Limb (tissue), 2 donors: ENCODE data around the gene PDLIM4.

Experiments
- DNase-seq, 2 donors: peaks; one replicate each; pipeline ENCODE4 v3.0.0-alpha.2; 2016; ENCODE audit errors: extremely low spot score in 2 of 2

Gene PDLIM4

GRCh38 chr5:132253452-132254320 lies 3.8 kb upstream of the PDLIM4 start:
- no peak for DNase-seq

DNA sequence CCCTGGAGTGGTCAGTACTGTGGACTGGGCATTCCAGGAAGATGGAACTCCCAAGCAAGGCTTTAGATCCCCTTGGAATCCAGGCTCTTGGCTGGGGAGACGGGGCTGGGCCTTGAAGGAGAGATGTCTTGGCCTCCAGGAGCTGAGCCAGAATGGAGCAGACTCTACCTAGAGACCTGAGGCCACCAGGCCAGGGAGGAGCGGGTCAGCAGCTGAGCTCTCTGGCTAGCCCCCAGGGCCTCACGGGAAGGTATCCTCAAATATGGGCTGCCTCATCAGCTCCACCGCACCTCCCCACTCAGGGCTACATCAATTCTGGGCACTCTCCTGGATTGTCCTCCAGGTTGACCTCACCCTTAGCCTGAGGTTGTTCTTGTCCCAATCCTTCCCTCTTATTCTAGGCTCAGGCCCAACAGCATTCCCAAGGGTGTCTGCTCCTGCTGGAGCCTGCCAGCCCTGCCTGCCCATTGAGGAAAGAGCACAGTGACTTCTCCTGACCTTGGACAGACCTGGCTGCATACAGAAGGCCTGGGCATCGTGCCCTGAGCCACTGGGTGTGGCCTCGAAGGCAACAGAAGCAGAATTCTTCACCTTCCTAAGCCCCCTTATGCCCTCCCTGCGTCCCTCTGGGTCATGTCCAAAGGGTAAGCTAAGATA lies 3.0 kb upstream of the PDLIM4 start:
- no peak for DNase-seq

DNA sequence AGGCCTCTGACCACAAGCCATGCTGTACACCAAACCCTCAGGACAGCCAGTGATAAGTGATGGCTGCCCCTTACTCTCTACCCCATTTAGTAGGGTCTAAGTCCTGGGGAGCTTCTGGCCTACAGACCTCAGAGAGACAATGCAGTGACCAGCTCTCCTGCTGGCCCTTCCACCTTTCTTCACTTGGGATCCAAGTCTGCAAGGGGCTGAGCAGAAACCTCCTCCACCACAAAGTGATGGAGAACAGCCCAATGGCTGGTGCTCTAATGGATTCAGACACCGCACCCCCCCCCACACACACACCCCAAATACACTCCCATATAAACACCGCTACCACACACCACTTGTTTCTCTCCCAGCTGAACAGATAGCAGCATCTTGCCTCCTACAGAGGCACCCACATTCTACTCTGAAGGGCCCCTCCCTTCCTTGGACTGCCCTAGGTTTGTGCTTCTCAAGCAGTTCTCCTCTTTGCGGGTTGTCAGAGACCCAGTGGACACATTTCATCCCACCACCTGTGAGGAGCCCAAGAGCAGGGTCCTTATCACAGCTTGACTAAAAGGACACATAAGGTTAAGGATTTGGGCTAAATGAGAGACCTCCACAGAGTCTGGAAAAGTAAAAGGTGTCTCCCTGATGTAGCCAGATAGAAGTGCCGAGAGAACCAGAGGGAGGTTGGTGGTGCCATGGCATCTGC lies 1.3 kb upstream of the PDLIM4 start:
- no peak for DNase-seq

- no peak for DNase-seq
Observed at GRCh38 chr5:132256783-132257130, 739 bp upstream of the PDLIM4 start.

DNA sequence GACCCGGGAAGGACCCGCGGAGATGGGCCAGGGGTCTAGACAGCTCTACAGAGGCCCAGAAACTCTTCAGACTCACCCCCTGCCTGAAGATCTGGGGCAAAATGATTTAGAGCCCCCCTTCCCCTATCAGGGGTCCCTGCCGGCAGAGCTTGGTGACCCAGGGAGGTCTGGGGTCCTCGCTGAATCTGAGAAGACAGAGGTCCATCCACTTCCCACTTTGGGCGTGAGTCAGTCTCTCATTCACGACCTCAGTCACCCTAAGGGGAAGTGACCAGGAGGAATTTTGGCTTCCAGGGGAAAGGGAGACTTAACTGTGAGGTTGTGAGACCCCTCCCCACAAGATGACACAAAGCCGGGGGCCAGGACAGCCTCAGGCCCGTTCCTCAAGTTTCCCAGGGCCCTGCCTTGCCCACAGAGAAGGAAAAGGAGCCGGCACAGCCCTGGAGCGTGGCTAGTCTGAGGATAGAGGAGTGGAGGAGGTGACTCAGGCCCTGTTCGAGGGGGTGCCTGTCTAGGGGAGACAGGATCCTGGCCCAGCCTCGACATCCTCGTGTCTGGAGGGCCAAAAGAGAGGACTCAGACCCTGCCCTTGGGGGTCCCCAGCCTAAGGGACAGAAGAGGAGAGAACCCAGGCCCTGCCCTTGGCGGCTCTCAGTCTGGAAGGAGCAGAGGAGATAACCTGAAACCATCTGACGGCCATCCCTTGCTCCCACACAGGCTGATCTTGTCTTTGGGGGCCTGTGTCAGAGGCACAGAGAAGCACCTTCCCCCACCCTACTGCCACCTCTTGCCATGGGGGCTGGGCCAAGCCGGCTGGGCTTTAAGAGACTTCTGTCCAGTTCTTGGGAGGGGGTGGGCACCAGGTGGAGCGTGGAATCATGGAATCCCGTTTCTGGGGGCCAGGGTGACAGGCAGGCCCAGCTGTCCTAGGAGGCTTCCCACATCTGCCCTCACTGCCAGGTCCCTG lies 889 bp downstream of the PDLIM4 start:
- peak; percentile 48 to 58 for DNase-seq

- DNase-seq = peak; percentile 85
Observed at GRCh38 chr5:132259069-132259851, 1.8 kb downstream of the PDLIM4 start.

DNA sequence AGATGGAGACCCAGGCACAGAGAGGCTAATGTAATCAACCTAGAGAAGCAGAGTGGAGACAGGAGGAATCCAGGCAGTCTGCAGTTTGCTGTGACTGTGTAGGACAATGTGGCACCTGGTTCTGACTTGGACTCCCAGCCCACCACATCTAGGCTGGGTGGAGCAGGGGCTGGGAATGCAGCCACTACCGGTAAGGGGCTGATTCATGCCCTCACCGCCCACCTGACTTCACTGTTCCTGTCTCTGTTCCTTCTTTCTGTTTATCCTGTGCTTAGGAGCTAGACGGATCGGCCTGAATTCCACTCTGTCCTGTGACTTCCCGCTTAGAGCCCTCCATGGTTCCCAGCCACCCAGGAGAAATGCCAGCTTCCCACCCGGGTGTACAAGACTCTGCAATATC lies 2.6 kb downstream of the PDLIM4 start:
- no peak for DNase-seq

DNA sequence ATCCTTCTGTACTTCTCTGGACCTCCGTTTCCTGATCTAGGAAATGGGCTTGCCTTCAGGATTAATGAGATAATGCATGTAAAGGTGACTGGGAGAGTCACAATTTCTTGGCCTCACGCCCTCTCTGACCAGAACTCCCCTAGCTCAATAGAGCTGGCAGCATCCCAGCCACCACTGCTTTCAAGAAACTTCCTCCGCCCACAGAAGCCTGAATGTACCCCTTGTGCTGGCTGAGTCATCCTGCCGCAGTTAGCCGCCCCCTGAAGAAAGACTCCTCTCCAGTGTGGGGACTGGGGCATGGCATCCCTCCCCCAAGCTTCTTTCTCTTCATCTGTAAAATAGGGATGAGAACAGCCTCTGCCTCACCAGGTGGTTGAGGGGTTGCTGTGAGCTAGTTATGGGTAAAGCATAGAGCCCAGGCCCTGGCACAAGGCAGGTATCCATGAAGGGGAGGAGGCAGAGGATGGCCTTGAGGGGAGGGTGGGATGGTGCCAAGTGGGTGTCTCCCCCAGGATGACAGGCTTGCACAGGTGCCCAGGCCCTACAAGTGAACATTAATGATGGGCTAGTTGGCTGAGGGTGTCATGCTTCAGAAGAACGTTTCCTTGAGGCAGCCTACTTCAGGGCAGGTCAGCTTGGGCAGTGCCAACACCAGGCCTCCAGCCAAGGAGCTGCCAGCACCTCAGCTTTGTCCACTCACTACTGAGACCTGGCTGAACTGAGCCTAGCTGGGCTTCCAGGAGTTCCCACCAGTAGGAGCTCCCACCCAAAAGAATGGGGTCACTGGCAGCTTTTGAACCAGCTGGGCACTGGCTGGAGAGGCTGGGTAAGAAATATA lies 3.4 kb downstream of the PDLIM4 start:
- DNase-seq = no peak

DNA sequence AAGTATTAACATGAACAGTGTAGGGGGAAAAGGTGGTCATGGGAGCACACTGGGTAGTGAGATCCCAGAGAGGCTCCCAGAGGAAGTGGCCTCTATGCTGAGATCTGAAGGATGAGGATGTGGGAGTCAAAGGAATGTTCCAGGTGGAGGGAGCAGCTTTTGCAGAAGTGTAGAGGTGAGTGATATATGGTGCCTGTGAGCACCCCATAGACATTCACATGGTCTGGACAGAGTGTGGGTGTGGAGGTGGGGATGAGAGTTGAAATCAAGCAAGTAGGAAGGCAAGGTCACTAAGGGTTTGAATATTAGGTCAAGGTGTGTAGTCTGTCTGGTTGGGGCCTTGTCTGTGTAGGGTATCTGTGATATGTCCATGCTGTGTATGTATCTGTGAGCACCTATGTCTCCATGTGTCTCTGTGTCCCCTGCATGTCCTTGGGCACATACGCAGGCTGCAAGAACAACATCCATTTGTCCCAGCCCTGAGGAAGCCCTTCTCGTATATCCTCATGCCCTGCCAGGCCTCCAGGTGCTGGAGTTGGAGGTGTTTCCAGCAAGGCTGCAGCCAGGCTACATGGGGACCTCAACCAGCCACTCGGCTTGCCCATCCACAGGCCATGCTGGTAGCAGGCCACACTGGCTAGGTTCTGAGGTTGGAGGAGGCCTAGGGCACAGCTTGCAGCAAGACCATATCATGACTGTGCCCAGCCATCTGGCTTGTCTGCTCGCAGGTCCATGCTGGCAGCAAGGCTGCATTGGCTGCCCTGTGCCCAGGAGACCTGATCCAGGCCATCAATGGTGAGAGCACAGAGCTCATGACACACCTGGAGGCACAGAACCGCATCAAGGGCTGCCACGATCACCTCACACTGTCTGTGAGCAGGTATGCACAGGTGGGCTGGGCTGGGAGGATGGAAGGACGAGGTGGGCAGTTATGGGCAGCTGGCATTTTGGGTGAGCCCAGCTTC lies 4.7 kb downstream of the PDLIM4 start:
- no peak for DNase-seq

- no peak for DNase-seq
Observed at GRCh38 chr5:132262882-132263547, 5.5 kb downstream of the PDLIM4 start.

DNA sequence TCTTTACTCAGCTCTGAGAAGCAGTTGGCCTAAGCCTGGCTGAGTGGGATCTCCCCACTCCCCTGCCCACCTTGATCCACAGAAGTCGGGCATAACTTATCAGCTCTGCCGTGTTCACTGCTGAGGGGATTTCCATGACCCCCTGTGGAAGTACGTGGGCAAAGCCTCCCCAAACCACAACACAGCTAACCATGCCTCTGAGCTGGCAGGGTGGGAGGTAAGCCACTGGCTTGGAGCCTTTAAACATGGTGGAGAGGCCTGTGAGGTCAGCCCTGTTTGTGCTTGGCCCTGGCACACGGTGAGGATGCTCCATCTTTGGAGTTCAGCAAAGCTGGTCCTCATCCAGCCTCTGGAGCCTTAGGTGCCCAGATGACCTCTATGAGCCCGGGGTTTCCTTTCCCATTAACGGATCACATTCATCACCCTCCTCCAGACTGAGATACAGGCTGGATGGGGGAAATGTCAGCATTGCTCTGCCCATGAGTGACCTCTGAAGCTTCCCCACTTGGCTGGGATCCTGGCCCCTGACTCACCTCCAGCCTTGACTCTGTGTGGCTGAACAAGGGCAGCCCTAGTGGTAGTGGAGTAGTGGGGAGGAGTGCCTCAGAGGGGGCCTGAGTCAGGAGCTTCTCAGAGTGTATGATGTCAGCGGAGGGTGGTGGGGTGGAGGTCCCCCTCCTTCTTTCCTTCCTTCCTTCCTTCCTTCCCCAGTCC lies 6.2 kb downstream of the PDLIM4 start:
- DNase-seq = no peak

- DNase-seq = no peak
Observed at GRCh38 chr5:132264546-132265335, 7.2 kb downstream of the PDLIM4 start.

GRCh38 chr5:132265336-132266030 lies 8.0 kb downstream of the PDLIM4 start:
- peak; percentile 79 to 89 for DNase-seq

DNA sequence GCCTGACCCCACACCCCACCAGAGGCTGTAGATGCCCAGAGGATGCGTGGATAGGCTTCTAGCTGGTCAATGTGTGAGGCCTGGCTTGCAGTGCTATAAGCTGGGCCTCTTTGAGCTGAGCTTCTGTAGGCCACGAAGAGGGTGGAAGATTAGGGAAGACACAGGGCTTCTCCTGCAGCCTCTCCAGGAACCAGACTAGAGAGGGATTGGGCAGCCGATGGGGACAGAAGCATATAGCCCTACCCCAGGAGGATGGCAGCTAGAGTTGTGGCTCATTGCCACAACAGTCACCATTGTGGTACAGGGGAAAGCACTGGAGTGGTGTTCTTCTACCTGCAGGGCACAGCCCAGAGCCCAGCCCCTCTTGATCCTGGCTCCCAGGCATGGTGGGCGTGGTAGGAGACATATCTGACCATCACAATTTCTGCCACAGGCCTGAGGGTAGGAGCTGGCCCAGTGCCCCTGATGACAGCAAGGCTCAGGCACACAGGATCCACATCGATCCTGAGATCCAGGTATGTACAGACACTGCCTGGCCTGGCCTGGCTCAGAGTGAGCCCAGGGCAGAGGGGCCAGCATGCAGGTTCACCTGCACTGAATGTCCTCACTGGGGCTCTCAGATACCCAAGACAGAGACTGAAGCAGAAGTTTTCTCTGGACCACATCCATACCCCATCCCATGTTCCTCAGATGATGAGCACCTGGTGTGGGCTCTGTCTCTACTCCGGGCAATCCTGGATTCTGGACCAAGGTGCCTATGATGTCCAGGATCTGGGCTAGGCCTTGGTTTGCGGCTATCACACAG lies 8.7 kb downstream of the PDLIM4 start:
- peak in 1 of 2 donors; percentile 32 for DNase-seq

DNA sequence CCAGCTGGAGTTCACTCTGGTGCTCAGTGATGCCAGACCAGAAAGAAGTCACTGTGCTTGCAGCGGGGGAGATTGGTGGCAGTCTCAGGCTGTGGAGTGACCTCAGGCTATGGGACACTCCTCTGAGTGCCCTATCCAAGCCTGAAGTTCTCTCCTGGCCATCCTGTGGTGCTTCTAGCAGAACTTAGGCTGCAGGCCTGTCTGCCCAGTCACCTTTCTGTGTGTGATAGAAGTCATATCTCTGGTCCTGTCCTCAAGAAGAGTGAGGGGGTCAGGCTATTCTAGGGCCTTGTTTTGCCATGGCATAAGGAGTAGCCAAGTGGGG lies 9.3 kb downstream of the PDLIM4 start:
- no peak for DNase-seq
